Esophagus muscularis mucosa (tissue), 4 donors: ENCODE data around the gene GPATCH2. TPM values are rescaled to one million over a fixed set of nuclear protein-coding genes. Genes with fewer than 3 reads are reported as not detected.

ENCODE experiments used
- DNase-seq: peaks from one replicate; pipeline ENCODE4 v3.0.0-alpha.2; 2017; ENCODE audit errors: extremely low spot score
- H3K27ac ChIP-seq, 4 donors: fragments of 200-600 bp; sonication (generic); replicated peaks in 1 of 4; 1 replicate in 3 of 4; 2 replicates in 1 of 4; pipeline ENCODE4 v1.5.1; 2016 to 2019; ENCODE audit warnings: mild to moderate bottlenecking in 1 of 4
- H3K27me3 ChIP-seq, 4 donors: fragments of 200-600 bp; sonication (generic); one replicate each; pipeline versions ENCODE4 v1.5.1 to v1.6.0; 2016 to 2019
- H3K36me3 ChIP-seq, 4 donors: fragments of 200-600 bp; sonication (generic); one replicate each; pipeline ENCODE4 v1.5.1; 2016 to 2019
- H3K4me1 ChIP-seq, 4 donors: fragments of 200-600 bp; sonication (generic); one replicate each; pipeline ENCODE4 v1.5.1; 2016 to 2019
- H3K4me3 ChIP-seq, 4 donors: fragments of 200-600 bp; sonication (generic); 1 replicate in 2 of 4; 2 replicates in 2 of 4; pipeline ENCODE4 v1.5.1; 2016 to 2019; ENCODE audit warnings: mild to moderate bottlenecking in 4 of 4, moderate library complexity in 1 of 4
- H3K9me3 ChIP-seq, 4 donors: fragments of 200-600 bp; sonication (generic); 1 replicate in 3 of 4; 2 replicates in 1 of 4; pipeline ENCODE4 v1.5.1; 2016 to 2019
- EP300 ChIP-seq: sonication (generic); formaldehyde crosslinking; IDR thresholded peaks from one replicate; pipeline ENCODE4 v1.6.1; 2017; ENCODE audit warnings: antibody characterized with exemption
- POLR2A ChIP-seq: fragments of 450-650 bp; IDR thresholded peaks from one replicate; pipeline ENCODE4 v1.6.1; 2017; ENCODE audit warnings: antibody characterized with exemption, moderate library complexity, mild to moderate bottlenecking, low read depth
- POLR2AphosphoS5 ChIP-seq, 2 donors: sonication (generic); formaldehyde crosslinking; IDR thresholded peaks; one replicate each; pipeline ENCODE4 v1.6.1; 2017; ENCODE audit warnings: antibody characterized with exemption in 2 of 2
- WGBS: methylation state at CpG from one replicate; pipeline ENCODE4 v1.1.5; 2018; 5-methylcytosine and 5-hydroxymethylcytosine counted together
- intact Hi-C: fragments of 100-400 bp; cut with DNase I; formaldehyde crosslinking; loops from one replicate; pipeline ENCODE4 v1.15.1; 2023
- total RNA-seq, 4 donors: library from RNA; depleted of rRNA; stranded (reverse); fragments of >200 nt; gene quantifications; one replicate each; pipeline versions ENCODE4 v1.1.0 to v1.2.1, GENCODE V29; 2016
- TF ChIP-seq, protein P1 (sequence below), 3 experiments: fragments of 200-600 bp in 2 of 3; fragments of 450-650 bp in 1 of 3; sonication (generic) in 2 of 3; IDR thresholded peaks; one replicate each; pipeline ENCODE4 v1.5.1; 2017 to 2019; ENCODE audit warnings: antibody characterized with exemption in 3 of 3, mild to moderate bottlenecking in 2 of 3, moderate library complexity in 1 of 3

The GPATCH2 gene
- total RNA-seq, 4 donors from 2014 or later: 10.0 to 15.7 (median 13.2) TPM

DNA sequence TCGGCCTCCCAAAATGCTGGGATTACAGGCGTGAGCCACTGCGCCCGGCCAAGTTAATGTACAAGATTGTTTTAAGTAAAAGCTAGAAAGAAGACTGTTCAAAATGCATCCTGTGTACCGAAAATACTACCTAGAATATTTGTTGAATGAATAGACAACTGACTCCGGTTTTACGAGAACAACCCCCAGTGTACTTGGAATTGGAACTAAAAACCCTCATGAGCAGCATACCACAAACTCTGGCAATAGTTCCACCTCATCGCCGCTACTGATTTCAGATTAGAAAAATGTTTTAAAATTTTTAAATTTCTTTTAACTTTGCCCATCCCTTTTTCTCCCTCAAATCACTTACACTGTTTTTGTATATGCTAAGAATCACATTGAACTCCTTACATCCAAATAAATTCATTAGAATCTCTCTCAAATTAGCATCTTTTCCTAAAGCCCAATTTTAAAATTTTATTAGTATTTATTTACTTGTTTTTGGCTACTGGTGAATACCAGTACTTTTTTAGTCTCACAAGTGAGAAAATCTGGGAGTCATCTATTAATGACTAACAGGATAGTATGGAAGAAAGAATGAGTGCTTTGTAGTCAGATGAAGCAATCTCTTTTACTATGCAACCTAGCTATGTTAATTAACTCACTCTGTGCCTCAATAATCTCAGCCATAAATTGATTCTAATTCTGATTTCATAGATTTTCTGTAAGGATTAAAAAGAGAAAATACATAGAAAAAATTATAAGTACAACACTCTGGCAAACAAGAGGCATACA lies 95.1 kb downstream of the GPATCH2 start:
- no peak for DNase-seq
- Histone ChIP-seq H3K4me1 (peaks cover 0 to 8% (median 4%) of the 10 kb centered on the region in 4 donors), H3K27me3 (no peaks in the 10 kb centered on the region), H3K9me3 (no peaks in the 10 kb centered on the region), H3K36me3 (no peaks in the 10 kb centered on the region), H3K4me3 (no peak overlapping the region), H3K27ac (no peak overlapping the region)
- intact Hi-C loops: no loop called here
- no peak for TF ChIP-seq POLR2AphosphoS5 (IDR thresholded peaks at IDR 0.05)
- TF ChIP-seq EP300: no peak
- no peak for TF ChIP-seq POLR2A
- TF ChIP-seq, protein P1, sequence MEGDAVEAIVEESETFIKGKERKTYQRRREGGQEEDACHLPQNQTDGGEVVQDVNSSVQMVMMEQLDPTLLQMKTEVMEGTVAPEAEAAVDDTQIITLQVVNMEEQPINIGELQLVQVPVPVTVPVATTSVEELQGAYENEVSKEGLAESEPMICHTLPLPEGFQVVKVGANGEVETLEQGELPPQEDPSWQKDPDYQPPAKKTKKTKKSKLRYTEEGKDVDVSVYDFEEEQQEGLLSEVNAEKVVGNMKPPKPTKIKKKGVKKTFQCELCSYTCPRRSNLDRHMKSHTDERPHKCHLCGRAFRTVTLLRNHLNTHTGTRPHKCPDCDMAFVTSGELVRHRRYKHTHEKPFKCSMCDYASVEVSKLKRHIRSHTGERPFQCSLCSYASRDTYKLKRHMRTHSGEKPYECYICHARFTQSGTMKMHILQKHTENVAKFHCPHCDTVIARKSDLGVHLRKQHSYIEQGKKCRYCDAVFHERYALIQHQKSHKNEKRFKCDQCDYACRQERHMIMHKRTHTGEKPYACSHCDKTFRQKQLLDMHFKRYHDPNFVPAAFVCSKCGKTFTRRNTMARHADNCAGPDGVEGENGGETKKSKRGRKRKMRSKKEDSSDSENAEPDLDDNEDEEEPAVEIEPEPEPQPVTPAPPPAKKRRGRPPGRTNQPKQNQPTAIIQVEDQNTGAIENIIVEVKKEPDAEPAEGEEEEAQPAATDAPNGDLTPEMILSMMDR (IDR thresholded peaks at IDR 0.05): no peak
- WGBS: 92% methylated on average over 9 of the region's 9 CpGs

DNA sequence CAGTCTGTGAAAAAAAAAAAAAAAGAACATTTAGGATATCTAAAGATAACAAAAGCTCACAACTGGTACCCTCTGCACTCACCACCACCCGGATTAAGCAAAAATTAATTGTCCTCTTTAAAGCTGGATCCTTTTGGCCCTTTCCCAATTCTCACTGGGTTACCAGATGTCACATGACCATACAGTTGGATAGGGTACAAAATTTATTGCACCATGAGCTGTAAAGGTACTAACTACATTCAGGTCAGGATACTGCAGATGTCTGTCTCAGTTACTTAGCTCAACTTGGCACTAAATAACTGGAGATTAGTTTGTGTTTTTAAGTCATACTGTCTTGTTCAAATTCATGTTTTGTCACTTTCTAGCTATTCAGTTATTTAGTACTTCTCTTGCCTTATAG lies 96.3 kb downstream of the GPATCH2 start:
- DNase-seq: no peak
- no peak for TF ChIP-seq POLR2A
- TF ChIP-seq, protein P1 (IDR thresholded peaks at IDR 0.05): no peak
- no peak for TF ChIP-seq POLR2AphosphoS5 (IDR thresholded peaks at IDR 0.05)
- no peak for TF ChIP-seq EP300
- H3K4me1 ChIP-seq: peaks cover 0 to 8% (median 4%) of the 10 kb centered on the region in 4 donors
- no peak overlapping the region for H3K27ac ChIP-seq
- no peaks in the 10 kb centered on the region for H3K9me3 ChIP-seq
- 74% methylated on average over 1 of the region's 1 CpG for WGBS
- H3K27me3 ChIP-seq: no peaks in the 10 kb centered on the region
- no peaks in the 10 kb centered on the region for H3K36me3 ChIP-seq
- no peak overlapping the region for H3K4me3 ChIP-seq
- intact Hi-C loops: no loop called here

DNA sequence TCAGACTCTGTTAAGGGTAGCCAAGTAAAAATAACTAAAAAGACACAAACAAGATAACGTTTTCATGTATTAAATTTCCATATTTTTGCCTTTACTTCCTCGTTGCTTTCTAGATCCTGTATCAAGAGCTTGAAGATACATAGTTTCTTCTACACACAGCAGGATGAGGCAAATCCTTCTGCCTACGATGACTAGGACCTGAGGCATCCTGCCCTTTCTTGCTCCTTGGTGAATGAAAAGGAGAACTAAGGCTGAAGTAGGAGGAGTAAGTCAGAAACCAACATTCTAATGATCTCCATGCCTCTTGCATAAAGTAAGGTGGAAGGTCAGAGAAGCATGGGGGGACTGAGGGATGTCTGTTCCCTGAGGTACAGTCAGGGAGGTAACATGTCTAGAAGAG lies 102.6 kb downstream of the GPATCH2 start:
- no peak for DNase-seq
- TF ChIP-seq POLR2A (no peak), EP300 (no peak), POLR2AphosphoS5 (IDR thresholded peaks at IDR 0.05) (no peak)
- TF ChIP-seq, protein P1 (IDR thresholded peaks at IDR 0.05): no peak
- Histone ChIP-seq H3K27ac (no peak overlapping the region), H3K4me3 (no peak overlapping the region), H3K36me3 (no peaks in the 10 kb centered on the region), H3K9me3 (no peaks in the 10 kb centered on the region), H3K4me1 (peaks cover 11 to 19% (median 16%) of the 10 kb centered on the region in 4 donors), H3K27me3 (no peaks in the 10 kb centered on the region)
- intact Hi-C loops: no loop called here
- 78% methylated on average over 3 of the region's 3 CpGs for WGBS

DNA sequence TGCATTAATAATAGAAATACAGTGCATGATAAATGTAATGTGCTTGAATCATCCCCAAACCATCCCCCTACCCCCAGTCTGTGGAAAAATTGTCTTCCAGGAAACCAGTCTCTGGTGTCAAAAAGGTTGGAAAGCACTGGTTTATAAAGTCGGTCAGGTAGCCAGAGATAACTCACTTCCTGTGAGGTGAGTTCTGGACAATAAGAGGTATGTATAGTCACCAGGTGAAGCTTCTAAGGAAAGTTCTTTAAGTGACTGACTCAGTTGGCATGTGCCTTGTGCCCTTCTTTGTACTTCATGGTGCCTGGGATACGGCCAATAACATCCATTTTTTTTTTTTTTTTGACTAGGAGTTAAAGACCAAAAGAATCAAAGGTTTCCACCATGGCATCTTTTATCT lies 103.7 kb downstream of the GPATCH2 start:
- intact Hi-C loops: no loop called here
- Histone ChIP-seq H3K27me3 (no peaks in the 10 kb centered on the region), H3K9me3 (no peaks in the 10 kb centered on the region), H3K27ac (no peak overlapping the region), H3K4me1 (peaks cover 11 to 19% (median 16%) of the 10 kb centered on the region in 4 donors), H3K36me3 (no peaks in the 10 kb centered on the region), H3K4me3 (no peak overlapping the region)
- DNase-seq: no peak
- TF ChIP-seq EP300 (no peak), POLR2A (no peak)
- TF ChIP-seq, protein P1 (IDR thresholded peaks at IDR 0.05): no peak
- 95% methylated on average over 2 of the region's 2 CpGs for WGBS
